ENCODE data around the gene GALNT5.

DNA sequence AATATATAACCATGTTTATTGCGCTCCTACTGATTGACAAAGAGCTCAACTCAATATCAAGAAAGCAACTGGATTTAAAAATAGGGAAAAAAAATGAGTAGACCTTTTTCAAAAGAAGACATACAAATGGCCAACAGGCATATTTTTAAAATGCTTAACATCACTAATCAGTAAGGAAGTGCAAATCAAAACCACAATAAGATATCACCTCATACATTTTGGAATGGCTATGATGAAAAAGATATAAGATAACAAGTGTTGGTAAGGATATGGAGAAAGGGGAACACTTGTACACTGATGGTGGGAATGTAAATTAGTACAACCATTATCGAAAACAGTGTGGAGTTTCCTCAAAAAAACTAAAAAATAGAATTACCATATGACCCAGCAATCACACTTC, 5.6 kb upstream of the GALNT5 start:
- TF ChIP-seq POLR2AphosphoS5 (IDR thresholded peaks at IDR 0.05; ENCODE audit: low read depth, low read length) (no peak), CTCF (IDR thresholded peaks at IDR 0.05) (no peak)

Measured in Panc1 (cell line).